ENCODE measurements around the gene AIPL1.

Gene AIPL1

GRCh38 chr17:6471531-6472465, 36.9 kb upstream of the AIPL1 start:
- H3K27ac ChIP-seq = no peak overlapping the region
- TF ChIP-seq ZFX (IDR thresholded peaks at IDR 0.05; ENCODE audit: borderline replicate concordance) (no peak), CTCF (IDR thresholded peaks at IDR 0.05) (no peak)

GRCh38 chr17:6470751-6471521, 36.0 kb upstream of the AIPL1 start:
- TF ChIP-seq CTCF (IDR thresholded peaks at IDR 0.05) (no peak), ZFX (IDR thresholded peaks at IDR 0.05; ENCODE audit: borderline replicate concordance) (no peak)
- no peak overlapping the region for H3K27ac ChIP-seq

GRCh38 chr17:6470146-6470718, 35.3 kb upstream of the AIPL1 start:
- H3K27ac ChIP-seq = no peak overlapping the region
- TF ChIP-seq CTCF (IDR thresholded peaks at IDR 0.05) = no peak
- no peak for TF ChIP-seq ZFX (IDR thresholded peaks at IDR 0.05; ENCODE audit: borderline replicate concordance)

GRCh38 chr17:6468051-6468790, 33.3 kb upstream of the AIPL1 start:
- no peak overlapping the region for H3K27ac ChIP-seq
- no peak for TF ChIP-seq ZFX (IDR thresholded peaks at IDR 0.05; ENCODE audit: borderline replicate concordance)
- no peak for TF ChIP-seq CTCF (IDR thresholded peaks at IDR 0.05)

GRCh38 chr17:6467567-6467966, 32.6 kb upstream of the AIPL1 start:
- H3K27ac ChIP-seq = no peak overlapping the region

More at GRCh38 chr17:6467567-6467966, 32.6 kb upstream of the AIPL1 start:
- no peak for TF ChIP-seq CTCF (IDR thresholded peaks at IDR 0.05)
- TF ChIP-seq ZFX (IDR thresholded peaks at IDR 0.05; ENCODE audit: borderline replicate concordance) = no peak

Data from 22Rv1 (cell line).